Measurements from ENCODE around the gene KRT32.
"Not testable (repeated sequence)": the region's sequence is repeated elsewhere in the genome, so short reads cannot be mapped to it uniquely, and the experiment has no call there.

Gene KRT32

DNA sequence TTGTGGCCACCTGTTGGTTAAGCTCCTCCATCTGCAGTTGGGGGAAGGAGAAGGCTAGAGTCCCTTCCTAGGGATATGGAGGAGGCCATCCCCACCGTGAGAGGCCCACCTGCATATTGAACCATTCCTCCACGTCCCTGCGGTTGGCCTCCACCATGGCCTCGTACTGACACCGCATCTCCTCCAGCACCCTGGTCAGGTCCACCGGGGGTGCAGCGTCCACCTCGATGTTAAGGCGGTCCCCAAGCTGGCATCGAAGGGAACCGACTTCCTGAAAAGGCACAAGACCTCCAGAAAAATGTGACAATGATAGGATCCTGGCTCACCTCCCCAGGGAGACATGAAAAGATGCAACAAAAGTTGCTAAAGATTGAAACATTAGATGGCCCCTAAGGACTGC, 3.0 kb downstream of the KRT32 start:
- no peak for DNase-seq (ENCODE audit: low spot score)

DNA sequence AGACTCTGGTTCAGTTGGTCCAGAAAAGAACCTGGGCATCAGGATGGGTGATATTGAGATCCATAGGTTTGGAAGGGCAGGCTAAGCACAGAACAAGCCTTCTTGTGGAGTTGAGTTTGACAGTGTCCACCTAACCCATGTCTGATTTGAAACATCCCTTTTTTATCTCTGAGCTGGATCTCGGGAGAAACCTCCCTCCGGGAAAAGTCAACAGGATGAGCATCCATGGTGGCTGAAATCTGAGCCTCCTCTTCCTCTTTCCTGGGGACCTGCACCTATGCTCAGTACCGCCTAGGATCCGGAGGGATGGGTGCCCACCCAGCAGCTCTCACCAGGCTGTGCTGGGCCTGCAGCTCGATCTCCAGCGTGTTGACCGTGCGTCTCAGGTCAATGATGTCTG, 3.4 kb downstream of the KRT32 start:
- no peak for DNase-seq (ENCODE audit: low spot score)

DNA sequence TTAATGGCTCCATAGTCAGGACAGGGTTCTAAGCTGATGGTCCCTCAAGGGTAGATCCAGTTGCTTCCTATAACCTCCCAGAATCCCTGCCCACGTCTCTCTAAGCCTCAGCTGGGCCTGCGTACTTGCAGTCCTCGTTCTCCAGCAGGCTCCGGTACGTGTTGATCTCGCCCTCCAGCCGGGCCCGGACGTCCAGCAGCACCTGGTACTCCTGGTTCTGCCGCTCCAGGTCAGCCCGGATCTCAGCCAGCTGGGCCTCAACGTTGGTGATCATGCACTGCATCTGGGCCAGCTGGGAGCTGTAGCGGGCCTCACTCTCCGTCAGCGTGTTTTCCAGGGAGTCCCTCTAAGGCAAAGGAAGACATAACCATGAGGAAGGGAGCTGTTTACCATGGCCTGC, 4.5 kb downstream of the KRT32 start:
- no peak for DNase-seq (ENCODE audit: low spot score)

DNA sequence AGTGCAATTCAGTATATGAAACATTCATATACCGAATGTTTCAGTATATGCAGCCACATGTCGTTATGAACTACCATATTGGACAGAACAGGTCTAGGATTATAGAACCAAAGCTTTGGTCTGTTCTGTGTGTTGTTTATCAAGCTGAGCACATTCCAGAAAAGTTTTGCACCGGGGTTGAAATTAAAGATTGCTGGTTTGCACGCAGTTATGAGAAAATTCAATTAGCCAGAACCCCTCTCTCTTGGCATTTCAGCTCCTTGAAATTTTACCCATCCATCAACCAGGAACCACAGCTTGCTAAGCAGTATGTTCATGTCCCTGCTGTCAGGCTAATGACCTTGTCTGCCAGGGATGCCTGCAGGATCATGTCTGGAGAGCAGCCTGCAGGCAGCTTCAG, 9.5 kb downstream of the KRT32 start:
- DNase-seq (ENCODE audit: low spot score) = no peak

DNA sequence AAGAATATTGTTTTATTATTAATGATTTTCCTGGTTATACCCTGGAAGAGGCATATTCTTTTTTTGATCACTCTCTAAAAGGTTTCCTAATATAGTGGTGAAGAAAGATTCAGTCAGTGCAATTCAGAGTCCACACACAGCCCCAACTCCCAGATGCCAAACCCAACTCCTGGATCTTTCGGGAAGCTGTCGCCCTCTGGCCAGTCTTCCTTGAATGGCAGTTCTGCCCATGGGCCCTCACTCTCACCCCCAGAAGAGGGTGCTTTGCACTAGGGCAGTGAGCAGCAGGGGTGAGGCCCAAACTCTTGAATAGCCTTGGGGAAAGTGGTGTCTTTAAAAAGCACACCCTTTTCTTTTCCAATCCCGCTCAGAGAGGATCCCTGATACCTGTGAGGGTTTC, 11.0 kb downstream of the KRT32 start:
- no peak for DNase-seq (ENCODE audit: low spot score)

DNA sequence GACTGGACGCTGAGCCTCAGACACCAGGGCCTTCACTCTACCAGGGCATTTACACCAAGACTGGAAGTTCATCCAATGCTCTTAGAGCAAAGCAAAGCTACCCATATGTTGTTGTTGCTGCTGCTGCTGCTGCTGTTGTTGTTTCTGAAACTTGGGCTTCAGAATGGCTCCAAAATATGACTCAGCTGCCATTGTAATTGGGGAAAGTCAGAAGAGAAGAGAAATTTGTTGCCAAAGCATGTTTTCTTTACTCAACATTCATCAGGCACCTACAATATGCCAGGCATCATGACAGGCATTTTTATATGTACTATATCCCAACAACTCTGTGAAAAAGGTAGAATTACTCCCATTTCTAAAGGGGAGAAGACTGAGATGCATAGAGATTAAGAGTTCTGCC, 11.9 kb downstream of the KRT32 start:
- DNase-seq (ENCODE audit: low spot score) = no peak

- DNase-seq (ENCODE audit: low spot score) = no peak
Observed at GRCh38 chr17:41453066-41453465, 14.1 kb downstream of the KRT32 start.

DNA sequence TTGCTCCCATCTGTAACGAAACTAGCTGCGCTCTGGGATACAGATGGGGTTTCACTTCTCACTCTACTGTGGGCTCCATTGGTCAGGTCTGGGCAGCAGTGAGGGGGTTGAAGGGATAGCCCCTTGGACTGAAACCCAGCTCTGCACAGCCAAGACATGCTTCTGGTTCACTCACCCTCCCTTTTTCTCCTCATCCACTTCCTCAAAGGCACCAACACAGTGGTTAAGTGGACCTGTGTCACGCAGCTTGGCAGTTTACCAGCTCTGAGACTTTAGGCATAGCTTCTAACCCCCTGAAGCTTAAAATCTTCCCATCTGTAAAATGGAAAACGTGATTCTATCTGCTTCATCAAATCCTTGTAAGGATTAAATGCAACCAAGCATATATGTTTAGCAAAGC, 14.9 kb downstream of the KRT32 start:
- no peak for DNase-seq (ENCODE audit: low spot score)

DNA sequence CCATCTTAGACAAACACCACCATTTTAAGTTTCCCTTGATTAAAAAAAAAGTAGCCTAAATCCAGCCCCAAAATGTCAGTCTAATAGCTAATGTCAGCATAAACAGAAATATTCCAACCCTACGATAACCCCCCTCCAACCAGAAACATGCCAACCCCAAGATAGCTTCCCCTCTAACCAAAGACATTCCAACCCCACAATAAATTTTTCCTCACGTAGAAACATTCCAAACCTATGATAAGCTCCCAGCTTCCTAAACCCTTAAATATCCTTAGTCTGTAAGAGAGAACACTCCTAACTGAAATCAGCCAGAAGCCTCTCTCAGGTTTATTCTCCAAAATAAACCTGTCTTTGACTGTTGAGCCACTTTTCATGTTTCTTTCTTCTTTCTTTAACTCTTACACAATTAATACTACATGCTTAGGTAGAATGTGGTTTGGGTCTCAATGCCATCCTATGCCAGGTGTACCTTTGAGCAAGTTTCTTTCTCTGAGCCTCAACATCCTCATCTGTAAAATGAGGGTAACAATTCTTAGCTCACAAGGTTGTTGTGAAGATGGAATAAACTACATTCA, 15.9 kb downstream of the KRT32 start:
- DNase-seq (ENCODE audit: low spot score) = no peak

DNA sequence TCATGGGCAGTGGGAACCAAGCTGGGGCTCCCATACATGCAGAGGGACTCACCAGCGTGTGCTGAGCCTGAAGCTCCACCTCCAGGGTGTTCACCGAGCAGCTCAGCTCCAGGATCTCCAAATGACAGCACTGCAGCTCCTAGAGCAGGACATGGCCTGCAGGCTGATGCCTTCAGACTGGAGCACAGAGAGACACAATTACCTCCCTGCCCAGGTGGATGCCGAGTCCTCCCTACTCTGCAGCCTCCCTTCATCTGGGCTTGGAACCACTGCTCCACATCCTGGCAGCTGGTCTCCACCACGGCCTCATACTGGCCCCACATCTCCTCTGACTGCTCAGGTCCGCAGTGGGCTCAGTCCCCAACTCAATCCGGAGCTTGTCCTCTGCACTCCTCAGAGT, 18.2 kb downstream of the KRT32 start:
- no peak for DNase-seq (ENCODE audit: low spot score)

GRCh38 chr17:41448506-41448905, 18.7 kb downstream of the KRT32 start:
- DNase-seq (ENCODE audit: low spot score) = no peak

DNA sequence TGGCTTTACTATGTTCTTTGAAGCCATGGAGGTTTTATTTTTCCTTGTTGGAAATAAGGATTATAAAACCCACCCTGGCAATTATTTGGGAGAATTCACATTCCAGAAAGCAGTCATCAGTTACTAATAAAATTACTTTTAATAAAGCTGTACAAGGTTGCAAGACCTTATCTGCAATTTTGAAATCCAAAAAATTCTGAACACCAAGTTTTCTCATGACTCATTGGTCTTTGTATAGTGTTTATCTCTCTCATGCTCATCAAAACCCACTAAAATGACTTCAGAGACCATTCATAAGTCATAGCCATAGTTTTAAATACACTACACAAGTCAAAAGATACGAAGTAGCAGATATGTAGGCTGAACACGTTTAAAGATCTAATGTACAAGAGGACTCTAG, 20.4 kb downstream of the KRT32 start:
- DNase-seq (ENCODE audit: low spot score) = no peak

DNA sequence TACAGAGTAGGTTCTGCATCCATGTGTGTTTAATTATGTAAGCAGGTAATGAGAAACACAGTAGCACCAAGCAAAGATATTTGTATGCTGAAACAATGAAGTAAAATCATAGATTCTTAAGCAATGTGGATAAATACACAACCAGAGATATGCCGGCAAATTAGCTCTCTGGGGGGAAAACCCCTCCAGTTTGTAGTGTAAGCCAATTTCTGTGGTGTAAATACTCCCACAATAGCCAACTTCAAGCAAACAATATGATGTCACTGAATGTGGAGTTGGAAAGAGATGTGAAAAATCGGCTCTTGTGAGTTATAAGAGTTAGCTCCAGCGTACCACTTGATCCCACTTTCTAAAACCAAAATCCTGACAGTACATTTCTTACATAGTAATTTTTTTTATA, 22.5 kb downstream of the KRT32 start:
- no peak for DNase-seq (ENCODE audit: low spot score)

DNA sequence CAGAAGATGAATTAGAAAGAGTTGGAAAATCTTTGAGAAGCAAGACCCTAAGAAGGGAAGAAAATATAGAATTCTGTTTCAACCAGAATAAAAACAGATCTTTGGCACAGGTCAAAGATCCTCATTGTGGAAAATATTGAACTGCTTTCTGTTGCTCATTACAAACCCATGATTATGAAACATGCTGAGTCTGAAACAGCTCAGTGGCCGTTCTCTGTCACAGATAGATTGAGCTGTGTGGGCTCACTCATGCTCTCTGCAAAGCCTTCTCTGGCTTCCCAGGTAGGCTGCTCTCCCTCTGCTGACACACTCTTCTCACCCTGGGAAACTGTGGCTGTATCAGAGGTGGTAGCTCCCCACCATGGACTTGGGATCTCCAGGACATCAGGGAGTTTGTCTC, 23.0 kb downstream of the KRT32 start:
- DNase-seq (ENCODE audit: low spot score) = no peak

DNA sequence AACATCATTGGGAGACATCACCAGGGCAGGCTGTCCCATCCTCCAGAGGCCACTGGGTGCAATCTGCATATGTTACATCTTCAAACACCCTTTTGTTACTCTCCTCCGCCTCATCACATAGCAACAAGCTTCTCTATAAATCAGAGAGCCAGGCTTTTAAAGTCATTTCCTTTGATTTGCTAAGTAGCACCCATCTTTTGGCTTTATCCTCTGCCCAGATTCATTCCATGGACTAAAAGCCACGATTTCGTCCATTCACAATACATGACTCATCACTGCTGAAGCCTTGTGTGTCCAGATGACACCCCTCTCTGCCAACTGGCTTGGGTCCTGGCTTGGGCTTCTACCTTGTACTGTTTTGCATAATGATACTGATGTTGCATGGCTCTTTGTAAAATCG, 24.4 kb downstream of the KRT32 start:
- no peak for DNase-seq (ENCODE audit: low spot score)

- no peak for DNase-seq (ENCODE audit: low spot score)
Observed at GRCh38 chr17:41440531-41441033, 26.6 kb downstream of the KRT32 start, which contains the start of gene KRT38. KRT38 (minus strand) TSS chr17:41440983; CDS start chr17:41440921, 62 bp downstream.

- no peak for DNase-seq (ENCODE audit: low spot score)
Observed at GRCh38 chr17:41439375-41439774, 27.8 kb downstream of the KRT32 start.

DNA sequence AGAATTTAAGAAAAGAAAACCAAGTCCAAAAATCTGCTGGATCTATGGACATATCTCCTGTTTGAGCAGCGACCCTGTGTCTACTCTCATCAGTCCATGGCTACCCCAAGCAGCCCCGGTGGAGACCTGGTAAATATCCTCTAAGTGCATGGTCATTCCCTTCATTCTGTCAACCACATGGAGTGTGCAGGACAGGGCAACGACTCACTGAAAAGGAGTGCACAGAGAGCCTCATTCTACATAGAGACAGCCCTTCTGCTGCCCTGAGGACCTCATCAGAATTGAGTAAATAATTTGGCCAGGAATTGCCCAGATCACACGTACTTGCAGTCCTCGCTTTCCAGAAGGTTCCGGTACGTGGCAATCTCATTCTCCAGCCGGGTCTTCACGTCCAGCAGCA, 29.4 kb downstream of the KRT32 start:
- DNase-seq (ENCODE audit: low spot score) = no peak

- no peak for DNase-seq (ENCODE audit: low spot score)
Observed at GRCh38 chr17:41437254-41437653, 29.9 kb downstream of the KRT32 start.

- DNase-seq (ENCODE audit: low spot score) = no peak
Observed at GRCh38 chr17:41434415-41434814, 32.8 kb downstream of the KRT32 start.

DNA sequence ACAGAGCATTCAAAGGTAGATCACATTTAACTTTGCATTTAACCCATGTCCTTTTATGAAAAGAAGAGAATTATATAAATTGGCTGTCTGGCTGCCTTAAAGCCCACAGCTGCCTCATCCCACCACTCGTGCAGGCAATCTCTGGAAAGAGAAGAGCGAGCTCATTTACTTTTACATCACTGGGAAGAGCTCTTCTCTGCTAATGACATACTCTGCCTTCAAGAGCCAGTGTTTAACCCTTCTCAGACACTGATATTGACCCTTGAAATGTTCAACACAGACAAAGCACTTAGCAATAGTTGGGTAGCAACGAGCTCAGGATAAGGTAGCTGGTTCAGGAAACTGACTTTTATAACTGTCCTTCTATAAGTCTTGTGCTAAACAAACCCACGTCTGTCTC, 33.2 kb downstream of the KRT32 start:
- no peak for DNase-seq (ENCODE audit: low spot score)

DNA sequence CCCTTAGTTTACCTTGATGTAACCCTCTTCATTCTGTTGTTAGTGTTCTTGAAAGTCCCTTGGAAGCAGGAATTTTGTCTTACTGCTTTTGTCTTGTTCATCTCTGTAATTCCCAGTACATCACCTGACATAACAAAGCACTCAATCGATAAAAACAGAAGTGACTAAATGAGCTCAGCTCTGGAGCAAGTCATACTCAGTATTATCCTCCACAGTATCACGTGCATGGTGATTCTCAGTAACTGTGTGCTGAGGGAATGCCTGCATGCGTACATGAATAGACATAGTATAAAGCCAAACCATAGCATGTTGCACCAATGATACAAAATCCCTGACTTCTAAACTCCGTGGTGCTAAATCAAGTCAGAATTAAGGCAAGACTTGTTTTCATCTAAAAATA, 33.6 kb downstream of the KRT32 start:
- DNase-seq (ENCODE audit: low spot score) = no peak

- DNase-seq (ENCODE audit: low spot score) = not testable (repeated sequence)
Observed at GRCh38 chr17:41430376-41430775, 36.8 kb downstream of the KRT32 start.

GRCh38 chr17:41429667-41430066, 37.5 kb downstream of the KRT32 start:
- DNase-seq (ENCODE audit: low spot score) = no peak

Data from hematopoietic multipotent progenitor cell treated with erythropoietin and hydrocortisone succinate and interleukin-3 and kit ligand, for 17 days (in vitro differentiated cells).